GM08714 (cell line): Measurements from ENCODE around the gene RAB38.

Experiments used
- H3K4me3 ChIP-seq: fragments of 200-500 bp; sonication (Bioruptor generic); 2 replicates; pipeline ENCODE4 v1.5.1; 2014; ENCODE audit warnings: mild to moderate bottlenecking, low read length, inconsistent platforms
- ZNF274 ChIP-seq: IDR thresholded peaks from 2 replicates; pipeline ENCODE4 v1.6.1; 2012; ENCODE audit warnings: mild to moderate bottlenecking, low read depth, low read length

The RAB38 gene

GRCh38 chr11:88181776-88182175 lies 6.5 kb upstream of the RAB38 start:
- no peak overlapping the region for H3K4me3 ChIP-seq
- no peak for TF ChIP-seq ZNF274

- H3K4me3 ChIP-seq, result no peak overlapping the region
- TF ChIP-seq ZNF274, result no peak
Observed at GRCh38 chr11:88179971-88180629, 4.9 kb upstream of the RAB38 start.

DNA sequence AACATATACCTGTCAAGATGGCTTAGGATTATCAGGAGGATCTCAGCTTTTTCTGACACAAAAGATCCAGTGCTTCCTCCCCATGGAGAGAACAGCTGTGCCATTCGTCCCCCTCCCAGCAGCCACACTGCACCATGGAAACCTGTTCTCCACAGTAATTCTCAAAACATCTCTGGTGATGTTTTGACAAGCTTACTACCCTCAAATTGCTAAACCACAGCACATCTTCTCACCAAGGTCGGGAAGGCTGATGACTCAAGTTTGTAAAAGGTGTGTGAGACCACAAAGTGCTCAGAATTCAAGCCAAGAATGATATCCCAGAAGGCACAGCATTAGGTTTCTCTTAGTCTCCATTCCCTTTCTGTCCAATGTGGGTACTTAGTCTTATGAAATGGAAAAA lies 3.9 kb upstream of the RAB38 start:
- no peak for TF ChIP-seq ZNF274
- no peak overlapping the region for H3K4me3 ChIP-seq

DNA sequence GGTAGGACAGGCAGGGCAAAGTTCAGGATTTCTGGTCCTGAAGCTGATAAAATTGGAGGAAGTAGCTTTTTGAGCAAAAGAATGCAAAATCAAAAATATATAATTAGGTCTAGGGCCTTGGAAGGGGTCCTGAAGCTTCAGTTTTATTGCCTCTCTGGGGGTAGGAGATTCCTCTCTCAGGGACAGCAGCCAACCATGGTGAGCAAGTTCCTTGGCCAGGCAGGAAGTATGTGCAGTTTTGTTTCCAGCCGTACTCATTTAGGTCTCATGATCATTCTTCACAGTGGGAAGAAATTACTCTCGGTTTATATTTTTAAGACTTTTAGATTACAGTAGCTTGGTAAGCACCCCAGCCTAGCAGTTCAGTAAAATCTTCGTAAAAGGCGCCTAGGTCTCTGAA lies 2.9 kb upstream of the RAB38 start:
- no peak overlapping the region for H3K4me3 ChIP-seq
- TF ChIP-seq ZNF274, result no peak

DNA sequence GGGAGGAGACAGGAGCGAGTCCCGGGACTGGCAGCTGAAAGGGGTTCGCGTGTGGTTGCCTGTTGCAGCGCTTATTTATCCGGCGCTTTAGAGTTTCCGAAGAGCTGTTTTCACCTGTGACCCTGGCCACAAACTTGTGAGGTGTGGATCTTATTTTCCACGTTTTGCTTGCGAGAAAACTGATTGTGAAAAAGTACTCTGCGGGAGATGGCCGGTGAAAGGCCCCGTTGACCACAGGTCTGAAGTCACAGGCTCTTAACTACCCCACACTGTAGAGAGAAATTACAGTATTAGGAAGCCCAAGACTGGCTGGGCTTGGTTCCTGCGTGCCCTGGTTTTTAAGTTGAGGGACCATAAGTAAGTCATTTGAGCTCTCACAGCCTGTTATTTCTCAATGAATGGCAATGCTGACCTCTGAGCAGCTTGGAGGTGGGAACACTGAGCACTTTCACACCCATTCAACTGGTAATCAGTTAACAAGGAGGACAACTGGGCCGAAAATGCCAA lies 379 bp upstream of the RAB38 start:
- no peak for TF ChIP-seq ZNF274
- H3K4me3 ChIP-seq, result peak overlapping the region; percentile 18; the same call in 1 of the 2 replicates

- peak overlapping the region; percentile 75 for H3K4me3 ChIP-seq
Observed at GRCh38 chr11:88173956-88174355, 1.3 kb downstream of the RAB38 start.

DNA sequence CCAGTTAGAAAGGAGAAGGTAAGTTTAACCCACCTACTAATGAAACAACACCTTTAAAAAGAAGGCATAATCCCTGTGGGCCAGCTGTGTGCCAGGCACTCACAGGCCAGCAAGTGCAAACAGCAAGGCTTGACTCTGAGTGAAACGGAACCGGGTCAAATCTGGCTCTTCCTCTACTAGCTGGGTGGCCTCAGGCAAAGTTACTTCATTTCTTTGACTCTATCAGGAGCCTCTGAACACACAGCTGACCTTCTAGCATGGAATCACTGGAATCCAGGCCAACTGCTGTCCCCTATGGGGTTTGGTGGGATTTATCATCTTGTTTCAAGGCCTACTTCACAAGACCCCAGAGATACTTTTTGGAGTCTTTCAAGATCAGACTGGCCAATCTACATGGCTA lies 3.3 kb downstream of the RAB38 start:
- no peak for TF ChIP-seq ZNF274
- peak overlapping the region; percentile 10; the same call in 1 of the 2 replicates for H3K4me3 ChIP-seq

More at GRCh38 chr11:88173956-88174355, 1.3 kb downstream of the RAB38 start:
- no peak for TF ChIP-seq ZNF274

- no peak for TF ChIP-seq ZNF274
- H3K4me3 ChIP-seq, result no peak overlapping the region; the same call in 1 of the 2 replicates
Observed at GRCh38 chr11:88170673-88171072, 4.6 kb downstream of the RAB38 start.

DNA sequence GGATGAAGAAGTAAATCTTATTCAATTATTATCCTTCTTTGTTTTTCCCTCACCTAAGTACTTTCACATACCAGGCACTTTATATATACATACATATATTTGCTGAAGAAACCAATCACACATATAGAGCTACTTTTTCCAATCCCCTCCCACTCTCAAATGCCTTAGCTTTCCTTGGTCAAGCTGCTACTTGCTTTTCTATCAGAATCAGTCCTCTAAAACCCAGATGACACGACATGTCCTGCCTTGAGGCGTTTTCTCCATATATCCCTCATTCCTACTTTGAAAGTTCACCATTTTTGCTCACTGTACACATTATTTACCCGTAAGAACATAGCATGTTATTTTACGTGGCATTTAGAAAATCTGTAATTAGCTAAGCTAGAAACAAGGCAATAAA lies 5.4 kb downstream of the RAB38 start:
- no peak for TF ChIP-seq ZNF274
- H3K4me3 ChIP-seq, result no peak overlapping the region

DNA sequence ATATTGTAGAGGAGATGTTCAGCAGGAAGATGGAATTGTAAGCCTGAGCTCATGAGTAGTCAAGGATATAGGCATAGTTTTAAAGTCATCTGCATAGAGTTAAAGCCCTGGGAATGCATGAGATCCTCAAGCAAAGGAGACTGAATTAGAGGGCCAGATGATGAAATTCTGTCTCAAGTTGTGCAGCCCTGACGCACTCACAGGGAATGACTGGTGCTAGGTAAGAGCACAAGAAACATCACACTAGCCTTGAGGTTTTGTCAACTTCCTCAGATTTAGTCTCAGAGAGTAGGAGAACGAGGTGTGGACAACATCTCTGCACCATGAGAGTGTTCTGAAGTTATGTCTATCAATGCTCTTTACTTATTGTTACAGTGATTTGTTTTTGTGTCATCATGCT lies 5.8 kb downstream of the RAB38 start:
- no peak overlapping the region for H3K4me3 ChIP-seq

DNA sequence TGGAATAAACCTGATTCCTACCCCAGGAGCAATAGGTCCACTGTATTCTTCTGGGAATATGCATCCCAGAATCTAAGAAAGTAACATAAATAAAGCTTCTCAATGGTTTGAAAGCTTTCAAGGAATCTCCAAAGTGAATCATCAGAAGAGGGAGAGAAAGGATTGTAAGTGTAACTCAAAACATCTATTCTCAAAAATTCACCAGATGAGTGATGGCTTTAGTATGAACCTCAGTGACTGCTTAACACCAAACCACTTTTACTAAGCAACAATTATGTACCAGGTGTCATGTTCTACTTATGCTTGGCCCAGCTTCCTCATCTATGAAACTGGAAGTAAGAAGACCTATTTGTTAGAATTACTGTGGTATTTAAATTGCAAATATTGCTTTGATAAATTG lies 7.4 kb downstream of the RAB38 start:
- no peak overlapping the region for H3K4me3 ChIP-seq
- TF ChIP-seq ZNF274, result no peak

More for the DNA sequence above, 5.8 kb downstream of the RAB38 start:
- TF ChIP-seq ZNF274, result no peak

- no peak overlapping the region for H3K4me3 ChIP-seq
- no peak for TF ChIP-seq ZNF274
Observed at GRCh38 chr11:88164806-88165585, 10.2 kb downstream of the RAB38 start.

DNA sequence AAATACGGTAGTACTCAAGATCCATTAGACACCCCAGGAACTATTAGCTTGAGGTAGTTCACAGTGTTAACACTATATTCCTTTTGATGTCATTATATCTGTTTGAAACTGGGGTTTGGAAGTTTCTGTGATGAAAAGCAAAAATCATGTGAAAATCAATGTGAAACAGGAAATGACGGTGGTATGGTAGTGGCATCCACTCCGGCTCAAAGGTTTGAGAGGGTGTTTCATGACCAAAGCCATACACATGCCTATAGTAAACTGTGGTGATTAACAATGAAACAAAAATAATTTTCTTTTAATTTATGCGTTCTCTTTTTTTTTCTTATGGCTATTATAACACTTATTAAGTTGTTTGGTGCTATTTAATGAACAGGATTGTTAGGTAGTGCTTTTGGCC lies 10.9 kb downstream of the RAB38 start:
- H3K4me3 ChIP-seq, result no peak overlapping the region
- no peak for TF ChIP-seq ZNF274

GRCh38 chr11:88158081-88158480 lies 17.2 kb downstream of the RAB38 start:
- TF ChIP-seq ZNF274, result no peak
- H3K4me3 ChIP-seq, result no peak overlapping the region

DNA sequence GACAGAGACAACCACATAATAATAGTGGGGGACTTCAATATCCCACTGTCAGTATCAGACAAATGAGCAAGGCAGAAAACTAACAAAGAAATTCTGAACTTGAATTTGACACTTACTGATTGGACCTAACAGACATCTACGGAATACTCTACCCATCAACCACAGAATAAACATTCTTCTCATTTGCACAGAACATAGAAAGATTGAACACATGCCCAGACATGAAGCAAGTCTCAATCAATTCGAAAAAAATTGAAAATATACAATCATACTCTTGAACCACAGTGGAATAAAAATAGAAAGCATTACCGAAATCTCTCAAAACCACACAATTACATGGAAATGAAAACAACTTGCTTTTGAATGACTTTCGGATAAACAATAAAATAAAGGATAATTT lies 17.9 kb downstream of the RAB38 start:
- H3K4me3 ChIP-seq, result no peak overlapping the region
- TF ChIP-seq ZNF274, result no peak

GRCh38 chr11:88152381-88152780 lies 22.9 kb downstream of the RAB38 start:
- TF ChIP-seq ZNF274, result no peak
- H3K4me3 ChIP-seq, result no peak overlapping the region
